DND-41 (cell line): ENCODE results near the gene AP1AR.
"Not testable (repeated sequence)": the region's sequence is repeated elsewhere in the genome, so short reads cannot be mapped to it uniquely, and the experiment has no call there.

Experiments used
- ATAC-seq: fragments of 200-7000 bp; cut with Tn5 transposase; 3 replicates; pipeline ENCODE4 v1.9.1; 2021; ENCODE audit warnings: low read depth; ENCODE audit not compliant: insufficient read depth
- DNase-seq: peaks from one replicate; pipeline ENCODE4 v3.0.0-alpha.2; 2020
- H2AFZ ChIP-seq: 2 replicates; pipeline ENCODE4 v1.6.0; 2012; ENCODE audit warnings: low read depth, low read length
- H3K27ac ChIP-seq: 2 replicates; pipeline ENCODE4 v1.5.1; 2012; ENCODE audit warnings: low read length, inconsistent platforms
- H3K27me3 ChIP-seq: fragments of 200-600 bp; sonication (generic); 2 replicates; pipeline ENCODE4 v1.6.0; 2012; ENCODE audit warnings: low read length, mild to moderate bottlenecking, inconsistent platforms; ENCODE audit not compliant: insufficient read depth, poor library complexity
- H3K36me3 ChIP-seq: 2 replicates; pipeline ENCODE4 v1.5.1; 2012; ENCODE audit warnings: low read length, inconsistent platforms; ENCODE audit not compliant: insufficient read depth
- H3K4me1 ChIP-seq: 2 replicates; pipeline ENCODE4 v1.5.1; 2012; ENCODE audit warnings: mild to moderate bottlenecking, low read length; ENCODE audit not compliant: insufficient read depth
- H3K4me2 ChIP-seq: 2 replicates; pipeline ENCODE4 v1.6.0; 2012; ENCODE audit warnings: mild to moderate bottlenecking, moderate library complexity, low read length, inconsistent platforms; ENCODE audit not compliant: insufficient read depth
- H3K4me3 ChIP-seq, 2 experiments: fragments of 200-600 bp in 1 of 2; shearing (Covaris generic) in 1 of 2; 2 replicates each; pipeline ENCODE4 v1.5.1; 2012 to 2016; ENCODE audit warnings: inconsistent platforms in 2 of 2, low read length in 2 of 2, mild to moderate bottlenecking in 2 of 2, low read depth in 1 of 2, moderate library complexity in 1 of 2
- H3K79me2 ChIP-seq: 2 replicates; pipeline ENCODE4 v1.6.0; 2012; ENCODE audit warnings: low read length, inconsistent platforms; ENCODE audit not compliant: insufficient read depth
- H3K9ac ChIP-seq: 2 replicates; pipeline ENCODE4 v1.6.0; 2012; ENCODE audit warnings: low read depth, mild to moderate bottlenecking, inconsistent platforms, low read length, moderate library complexity
- H3K9me3 ChIP-seq: 2 replicates; pipeline ENCODE4 v1.5.1; 2012; ENCODE audit warnings: low read length, moderate library complexity, mild to moderate bottlenecking, inconsistent platforms; ENCODE audit not compliant: insufficient read depth, severe bottlenecking
- H4K20me1 ChIP-seq: 2 replicates; pipeline ENCODE4 v1.6.0; 2012; ENCODE audit warnings: low read length; ENCODE audit not compliant: insufficient read depth
- CTCF ChIP-seq: IDR thresholded peaks from 2 replicates; pipeline ENCODE4 v1.5.1; 2012; ENCODE audit warnings: borderline replicate concordance, low read length, moderate library complexity, mild to moderate bottlenecking; ENCODE audit not compliant: poor library complexity, severe bottlenecking; ENCODE audit errors: extremely low read depth
- EZH2 ChIP-seq: IDR thresholded peaks from 3 replicates; pipeline ENCODE4 v1.6.1; 2012; ENCODE audit warnings: borderline replicate concordance, low read depth, mild to moderate bottlenecking, moderate library complexity, low read length, inconsistent platforms; ENCODE audit not compliant: severe bottlenecking

Gene AP1AR

GRCh38 chr4:112201915-112202505 is 29.6 kb upstream of the AP1AR start:
- TF ChIP-seq EZH2 = no peak
- TF ChIP-seq CTCF = no peak
- H3K4me1 ChIP-seq = no peaks in the 10 kb centered on the region
- no peak overlapping the region for H3K4me2 ChIP-seq
- no peak overlapping the region for H3K4me3 ChIP-seq
- no peak overlapping the region for H3K9ac ChIP-seq
- no peak for DNase-seq
- H3K27me3 ChIP-seq = no peaks in the 10 kb centered on the region
- H2AFZ ChIP-seq = no peak overlapping the region
- ATAC-seq = no peak
- H3K36me3 ChIP-seq = no peaks in the 10 kb centered on the region
- H3K79me2 ChIP-seq = no peaks in the 10 kb centered on the region
- H3K9me3 ChIP-seq = no peaks in the 10 kb centered on the region
- H4K20me1 ChIP-seq = no peaks in the 10 kb centered on the region
- no peak overlapping the region for H3K27ac ChIP-seq

- H3K9ac ChIP-seq = no peak overlapping the region
- no peak overlapping the region for H3K4me3 ChIP-seq
- no peak overlapping the region for H2AFZ ChIP-seq
- no peak overlapping the region for H3K4me2 ChIP-seq
- no peaks in the 10 kb centered on the region for H3K4me1 ChIP-seq
- H4K20me1 ChIP-seq = no peaks in the 10 kb centered on the region
- TF ChIP-seq EZH2 (no peak), CTCF (no peak)
- no peak for DNase-seq
- H3K27ac ChIP-seq = no peak overlapping the region
- no peaks in the 10 kb centered on the region for H3K79me2 ChIP-seq
- no peak for ATAC-seq
- no peaks in the 10 kb centered on the region for H3K27me3 ChIP-seq
- H3K9me3 ChIP-seq = no peaks in the 10 kb centered on the region
- H3K36me3 ChIP-seq = no peaks in the 10 kb centered on the region
These were observed 28.0 kb upstream of the AP1AR start for GRCh38 chr4:112203593-112203992.

GRCh38 chr4:112206431-112206830 is 25.2 kb upstream of the AP1AR start:
- DNase-seq (no peak), ATAC-seq (no peak)
- H3K4me3 ChIP-seq = no peak overlapping the region
- H3K36me3 ChIP-seq = no peaks in the 10 kb centered on the region
- H3K79me2 ChIP-seq = no peaks in the 10 kb centered on the region
- H3K4me2 ChIP-seq = no peak overlapping the region
- TF ChIP-seq CTCF (no peak), EZH2 (no peak)
- H2AFZ ChIP-seq = no peak overlapping the region
- H3K4me1 ChIP-seq = no peaks in the 10 kb centered on the region
- H3K9ac ChIP-seq = no peak overlapping the region
- H3K9me3 ChIP-seq = no peaks in the 10 kb centered on the region
- H4K20me1 ChIP-seq = no peaks in the 10 kb centered on the region
- H3K27me3 ChIP-seq = no peaks in the 10 kb centered on the region
- H3K27ac ChIP-seq = no peak overlapping the region

- ATAC-seq, DNase-seq, H3K4me3 ChIP-seq: not testable (repeated sequence)
These were observed 23.2 kb upstream of the AP1AR start for GRCh38 chr4:112208137-112209095.

More at GRCh38 chr4:112208137-112209095, 23.2 kb upstream of the AP1AR start:
- not testable (repeated sequence) for H3K4me1 ChIP-seq, H4K20me1 ChIP-seq, H3K27me3 ChIP-seq, H3K4me2 ChIP-seq, H3K9ac ChIP-seq, H3K36me3 ChIP-seq, H3K9me3 ChIP-seq, H3K27ac ChIP-seq, H3K79me2 ChIP-seq, H2AFZ ChIP-seq
